ENCODE measurements around the gene KIF18B.

The KIF18B gene

DNA sequence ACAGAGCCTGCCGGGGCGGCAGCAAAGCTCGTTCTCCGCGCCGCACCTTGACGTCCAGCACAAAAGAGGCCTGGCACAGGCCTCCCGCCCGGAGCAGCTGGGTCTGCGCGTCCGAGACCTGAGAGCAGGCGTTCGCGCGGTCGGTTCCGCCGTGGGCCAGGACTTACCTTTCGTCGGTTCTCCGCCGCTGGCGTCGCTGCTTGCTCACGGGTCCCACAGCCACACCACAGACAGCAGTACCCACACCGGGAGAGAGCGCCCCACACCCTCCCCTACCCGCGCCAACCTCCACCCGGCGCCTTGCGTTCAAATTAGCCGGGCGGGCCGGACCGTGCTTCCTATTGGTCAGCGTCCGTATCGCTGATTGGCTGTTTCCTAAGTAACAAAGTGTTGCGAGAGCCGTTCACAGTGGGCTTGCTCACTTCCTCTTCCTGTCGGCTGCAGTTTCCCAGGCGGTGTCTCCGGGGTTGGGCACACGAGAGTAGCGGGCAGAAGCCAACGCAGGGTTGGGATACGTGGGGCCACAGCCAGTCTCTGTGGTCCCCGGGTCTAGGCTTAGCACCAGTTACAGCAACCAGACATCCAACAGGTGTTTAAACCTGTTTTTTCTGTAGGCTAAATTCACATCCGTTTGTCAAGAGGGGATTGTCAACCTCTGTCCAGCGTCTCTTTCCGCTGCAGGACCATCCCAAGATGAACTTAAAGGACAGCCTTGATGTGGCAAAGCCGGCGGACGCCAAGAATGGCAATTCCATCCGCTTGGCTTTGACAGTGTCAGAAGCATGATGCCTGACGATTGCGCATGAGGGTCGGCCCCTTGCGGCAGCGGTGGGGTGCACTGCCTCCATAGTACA is at the start of gene KIF18B:
TSS of gene KIF18B (minus strand) at position 313 of the 854 bp plus-strand sequence. CDS start 11,429 bp downstream, outside the sequence.
- DNase-seq: peak; percentile 93

DNA sequence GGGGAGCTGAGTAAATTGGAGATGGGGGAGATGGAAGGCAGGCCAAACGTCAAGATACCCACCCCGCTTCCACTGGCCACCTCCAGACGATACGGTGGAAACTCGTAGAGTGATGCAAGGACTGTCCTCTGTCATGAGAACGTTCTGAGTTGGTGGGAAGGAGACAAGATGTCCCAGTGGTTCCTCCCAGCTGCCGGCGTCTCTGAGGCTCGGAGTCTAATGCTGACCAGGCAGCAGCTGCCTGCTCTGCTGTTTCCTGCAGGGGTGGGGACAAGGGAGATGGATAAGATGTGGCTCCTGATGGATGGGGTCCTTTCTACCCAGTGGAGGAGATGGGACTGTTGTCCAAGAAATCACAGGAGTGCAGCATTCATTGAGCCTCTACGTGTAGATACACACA is 48.7 kb upstream of the KIF18B start:
- DNase-seq: no peak

DNA sequence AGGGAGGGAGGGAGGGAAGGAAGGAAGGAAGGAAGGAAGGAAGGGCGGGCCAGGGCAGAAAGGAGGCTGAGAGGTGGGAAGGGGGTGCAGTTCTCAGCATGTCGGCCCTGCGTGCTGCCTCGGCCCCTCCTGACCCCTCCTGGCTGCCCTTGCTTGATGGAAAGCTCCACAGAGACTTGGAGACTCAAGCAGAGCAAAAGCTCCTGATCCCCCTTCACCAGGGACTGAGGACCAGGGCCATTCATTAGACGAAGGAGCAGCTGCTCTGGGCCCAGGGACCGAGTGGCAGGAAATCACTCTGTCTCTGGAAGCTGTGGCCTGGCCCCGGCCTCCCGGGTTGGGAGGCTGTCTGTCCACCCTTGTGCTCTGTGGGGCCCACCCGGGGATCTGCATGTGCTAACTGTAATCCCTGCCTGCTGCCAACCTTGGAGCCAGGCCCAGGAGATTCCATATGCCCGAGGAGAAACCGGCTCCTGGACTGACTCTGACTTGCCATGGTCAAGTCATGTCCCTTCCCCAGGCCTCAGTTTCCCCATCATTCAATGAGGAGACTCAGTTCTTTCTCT is 47.9 kb upstream of the KIF18B start:
- DNase-seq: no peak

DNA sequence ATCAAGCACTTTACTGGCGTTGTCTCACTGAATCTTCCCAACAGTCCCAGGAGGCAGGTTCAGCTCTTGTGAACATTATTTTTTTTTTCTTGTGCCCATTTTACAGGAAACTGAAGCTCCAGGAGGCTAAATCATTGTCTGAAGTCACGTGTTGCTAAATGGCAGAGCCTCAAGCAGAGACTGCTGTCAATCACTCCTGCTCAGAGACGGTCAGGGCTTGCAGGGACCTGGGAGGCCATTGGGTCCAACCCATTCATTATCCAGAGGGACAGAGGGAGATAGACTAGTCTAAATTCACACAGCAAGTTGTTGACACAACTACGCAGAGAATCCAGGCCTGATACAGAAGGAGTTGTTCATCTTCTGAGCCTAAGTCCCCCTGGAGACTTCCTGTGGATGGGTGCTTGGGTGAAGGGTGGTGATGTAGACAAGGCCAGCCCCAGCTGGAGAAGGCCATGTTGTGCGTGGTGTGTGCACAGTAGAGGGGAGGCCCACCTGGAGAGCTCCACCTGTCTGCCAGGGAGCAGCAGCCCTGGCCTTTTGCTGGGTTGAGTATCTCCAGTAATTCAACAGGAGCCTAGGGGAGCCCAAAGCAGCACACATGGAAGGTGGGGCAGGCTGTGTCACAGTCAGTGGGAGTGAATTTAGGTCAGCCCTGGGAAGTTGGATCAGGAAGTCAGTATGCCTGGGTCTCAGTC is 44.8 kb upstream of the KIF18B start:
- DNase-seq: no peak

DNA sequence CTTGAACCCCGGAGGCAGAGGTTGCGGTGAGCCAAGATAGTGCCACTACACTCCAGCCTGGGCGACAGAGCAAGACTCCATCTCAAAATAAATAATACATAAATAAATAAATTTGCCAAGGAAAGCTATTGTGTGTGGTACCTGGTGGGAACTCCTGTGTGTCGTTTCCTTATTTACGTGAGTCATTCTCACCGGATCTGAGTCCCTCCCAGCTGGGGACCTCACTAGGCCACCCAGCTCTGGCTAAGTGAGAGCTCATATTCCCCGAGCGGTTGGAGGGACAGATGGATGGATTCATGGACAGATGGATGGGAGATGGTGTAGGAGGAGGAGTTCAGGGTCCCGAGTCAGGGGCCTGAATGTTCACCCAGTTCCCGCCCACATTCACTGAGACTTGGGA is 43.4 kb upstream of the KIF18B start:
- no peak for DNase-seq

DNA sequence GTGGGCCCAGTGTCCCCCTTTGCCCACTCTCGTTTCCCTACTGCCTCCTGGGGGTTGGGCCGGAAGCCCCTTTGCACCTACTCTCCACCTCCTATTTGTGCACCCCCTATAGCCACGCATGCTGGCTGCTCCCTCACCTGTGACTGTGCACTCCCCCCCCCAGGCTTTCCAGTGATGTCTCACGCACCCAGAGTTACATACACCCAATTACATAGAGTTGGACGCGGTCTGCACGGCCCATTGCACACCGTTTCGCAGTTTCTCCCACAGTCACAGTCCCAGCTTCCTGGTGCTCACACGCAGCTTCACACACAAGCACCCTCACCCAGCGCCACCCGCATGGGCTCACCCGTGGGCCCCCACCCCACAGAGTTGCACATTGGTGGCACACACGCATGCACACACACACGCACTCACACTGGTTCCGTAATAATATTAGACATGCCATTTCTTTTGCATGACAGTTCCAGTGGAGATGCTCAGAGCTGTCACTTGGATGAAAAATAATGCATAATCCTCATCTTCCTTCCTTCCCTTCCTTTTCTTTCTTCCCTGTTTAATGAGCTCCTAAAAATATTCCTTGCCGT is 42.1 kb upstream of the KIF18B start:
- no peak for DNase-seq

DNA sequence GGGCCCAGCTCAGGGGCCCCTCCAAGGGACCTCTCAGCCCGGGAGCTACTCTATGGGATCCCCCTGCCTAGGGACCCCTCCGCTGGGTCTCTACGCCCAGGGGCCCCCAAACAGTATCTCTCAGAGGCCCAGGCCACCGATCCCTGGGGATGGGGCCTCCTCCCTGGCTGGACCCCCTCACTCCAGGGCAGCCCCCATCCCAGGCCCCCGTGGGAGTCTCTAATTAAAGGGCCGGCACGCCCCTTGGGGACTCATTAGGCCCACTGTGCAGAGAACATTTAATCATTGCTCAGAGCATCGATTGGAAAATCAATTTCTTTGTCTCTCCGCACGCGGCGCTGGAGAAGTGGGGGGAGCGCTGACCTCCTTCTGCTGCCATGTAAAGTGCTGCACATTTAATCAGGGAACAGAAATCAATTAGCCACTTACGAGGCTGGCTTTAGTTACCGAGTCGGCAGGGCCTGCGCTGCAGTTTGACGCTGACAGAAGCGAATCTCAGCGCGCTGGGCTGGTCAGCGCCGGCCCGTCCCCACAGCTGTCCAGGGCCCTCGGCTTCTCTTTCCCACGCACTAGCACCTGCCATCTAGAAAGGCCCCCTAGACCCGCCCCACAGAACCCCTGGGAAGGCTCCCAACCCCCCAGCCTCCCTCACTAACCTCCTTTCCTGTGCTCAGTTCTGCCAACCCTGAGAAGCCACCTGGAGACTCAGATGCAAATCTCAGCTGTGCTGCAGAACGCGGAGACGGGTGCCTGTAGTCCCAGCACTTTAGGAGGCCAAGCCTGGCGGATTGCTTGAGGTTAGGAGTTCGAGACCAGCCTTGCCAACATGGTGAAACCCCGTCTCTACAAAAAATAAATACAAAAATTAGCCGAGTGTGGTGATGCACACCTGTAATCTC is 40.7 kb upstream of the KIF18B start:
- DNase-seq: no peak

DNA sequence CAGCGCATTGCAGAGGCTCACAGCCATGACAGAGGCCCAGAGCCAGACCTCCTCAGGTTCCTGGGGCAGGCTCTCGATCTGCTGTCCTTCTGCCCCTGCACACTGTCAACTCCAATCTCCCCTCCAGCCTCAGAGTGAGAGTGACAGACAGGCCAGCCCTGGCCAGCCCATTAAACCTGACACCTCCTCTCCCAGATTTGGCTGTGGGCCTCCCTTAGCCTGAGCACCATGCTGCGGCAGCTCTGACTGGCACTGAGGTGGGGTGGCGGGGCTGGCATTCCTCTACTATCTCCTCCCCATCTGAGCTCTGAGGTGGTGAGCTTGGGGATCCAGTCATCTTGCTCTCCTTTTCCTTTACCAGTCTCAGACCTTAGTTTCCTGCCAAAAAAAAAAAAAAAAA is 36.0 kb upstream of the KIF18B start:
- no peak for DNase-seq

DNA sequence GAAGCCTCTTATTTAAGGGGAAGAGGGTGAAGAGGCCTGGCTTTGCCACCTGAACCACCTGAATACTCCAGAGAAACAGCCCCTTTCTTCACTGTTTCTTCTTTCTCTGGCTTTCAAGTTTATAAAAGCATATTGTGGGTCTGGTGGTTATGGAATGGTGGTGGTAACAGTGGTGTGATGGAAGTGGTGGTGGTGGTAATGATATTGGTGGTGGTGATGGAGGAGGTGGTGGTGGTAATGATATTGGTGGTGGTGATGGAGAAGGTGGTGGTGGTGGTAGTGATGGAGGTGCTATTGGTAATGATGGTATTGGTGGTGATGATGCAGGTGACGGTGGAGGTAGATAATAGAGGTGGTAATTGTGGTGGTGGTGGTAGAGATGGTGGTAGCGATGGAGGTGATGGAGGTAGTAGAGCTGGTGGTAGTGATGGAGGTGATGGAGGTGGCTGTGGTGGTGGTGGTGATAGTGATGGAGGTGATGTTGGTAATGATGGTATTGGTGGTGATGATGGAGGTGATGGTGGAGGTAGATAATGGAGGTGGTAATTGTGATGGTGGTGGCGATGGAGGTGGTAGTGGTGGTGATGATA is 34.6 kb upstream of the KIF18B start:
- no peak for DNase-seq

DNA sequence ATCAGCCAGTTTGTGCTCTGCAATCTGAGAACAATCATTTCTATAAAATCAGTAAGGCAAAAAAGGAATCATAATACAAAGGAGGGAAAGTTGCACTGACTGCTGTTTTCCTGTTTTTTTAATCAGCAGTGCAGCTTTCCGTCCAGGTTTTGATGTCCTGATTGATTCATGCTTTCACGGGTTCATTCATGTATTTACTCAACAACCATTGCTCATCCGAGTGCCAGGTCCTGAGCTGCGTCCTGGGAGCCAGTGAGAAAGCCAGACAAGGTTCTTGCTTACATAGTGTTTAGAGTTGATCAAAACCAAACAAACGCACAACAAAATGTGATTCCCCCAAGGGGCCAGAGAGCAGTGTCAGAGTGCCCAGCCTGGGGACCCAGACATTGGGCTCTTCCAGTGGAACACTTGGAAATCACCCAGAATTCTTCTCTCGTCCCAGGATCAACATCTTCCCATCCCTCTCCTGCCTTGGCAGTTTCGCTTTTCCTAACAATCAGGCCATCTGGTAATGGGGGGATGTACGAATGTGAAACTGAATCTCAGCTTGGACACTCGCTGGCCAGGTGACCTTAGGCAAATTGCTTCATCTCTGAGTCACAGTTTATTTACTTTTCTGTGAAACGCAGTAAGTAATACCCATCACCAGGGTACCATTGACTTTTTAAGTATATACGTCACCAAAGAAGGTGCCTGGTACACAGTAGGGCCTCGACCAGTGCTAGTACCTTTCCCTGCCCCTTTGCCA is 33.8 kb upstream of the KIF18B start:
- no peak for DNase-seq

DNA sequence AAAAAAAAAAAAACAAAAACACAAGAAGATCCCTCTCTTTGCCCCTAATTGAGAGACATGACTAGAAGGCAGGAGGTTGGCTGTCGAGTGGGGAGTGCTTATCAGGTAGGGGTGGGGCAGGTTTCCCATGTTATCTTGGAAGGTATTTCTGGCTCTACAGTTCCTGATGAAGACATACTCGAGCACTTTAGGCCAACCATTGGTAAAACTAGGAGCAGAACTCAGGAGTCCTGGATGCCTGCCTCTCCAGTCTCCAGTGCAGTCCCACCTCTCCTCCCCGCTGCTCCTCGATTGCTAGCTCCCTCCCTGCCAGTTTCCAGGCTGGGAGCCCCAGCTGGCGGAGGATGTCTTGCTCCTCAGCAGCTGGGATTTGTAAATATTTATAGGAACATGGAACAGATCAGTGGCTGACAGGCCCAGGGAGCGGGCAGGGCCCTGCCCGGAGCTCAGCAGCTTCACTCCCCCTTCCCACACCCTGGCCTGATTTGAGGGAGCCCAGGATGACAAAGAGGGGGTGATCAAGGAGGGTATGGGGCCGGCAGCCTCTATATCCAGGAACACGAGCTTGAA is 31.9 kb upstream of the KIF18B start:
- peak; percentile 73 for DNase-seq

DNA sequence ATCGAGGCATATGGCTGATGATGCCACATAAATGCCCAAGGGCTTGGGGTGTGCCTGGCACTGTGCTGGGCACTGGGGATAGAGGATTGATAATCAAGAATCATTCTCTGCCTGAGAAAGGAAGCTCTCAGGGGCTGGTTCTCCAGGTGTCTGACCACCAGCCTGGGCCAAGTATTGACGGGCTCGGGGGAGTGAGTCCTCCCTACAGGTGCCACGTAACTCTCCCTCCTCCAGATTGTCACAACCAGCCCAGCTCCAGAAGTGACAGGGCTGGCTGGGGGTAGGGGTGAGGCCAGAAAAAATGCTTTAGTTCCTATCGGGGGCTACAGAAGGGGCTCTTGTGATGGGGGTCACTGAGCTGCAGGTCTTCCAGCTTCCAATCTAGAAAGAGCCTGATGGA is 31.2 kb upstream of the KIF18B start:
- no peak for DNase-seq

DNA sequence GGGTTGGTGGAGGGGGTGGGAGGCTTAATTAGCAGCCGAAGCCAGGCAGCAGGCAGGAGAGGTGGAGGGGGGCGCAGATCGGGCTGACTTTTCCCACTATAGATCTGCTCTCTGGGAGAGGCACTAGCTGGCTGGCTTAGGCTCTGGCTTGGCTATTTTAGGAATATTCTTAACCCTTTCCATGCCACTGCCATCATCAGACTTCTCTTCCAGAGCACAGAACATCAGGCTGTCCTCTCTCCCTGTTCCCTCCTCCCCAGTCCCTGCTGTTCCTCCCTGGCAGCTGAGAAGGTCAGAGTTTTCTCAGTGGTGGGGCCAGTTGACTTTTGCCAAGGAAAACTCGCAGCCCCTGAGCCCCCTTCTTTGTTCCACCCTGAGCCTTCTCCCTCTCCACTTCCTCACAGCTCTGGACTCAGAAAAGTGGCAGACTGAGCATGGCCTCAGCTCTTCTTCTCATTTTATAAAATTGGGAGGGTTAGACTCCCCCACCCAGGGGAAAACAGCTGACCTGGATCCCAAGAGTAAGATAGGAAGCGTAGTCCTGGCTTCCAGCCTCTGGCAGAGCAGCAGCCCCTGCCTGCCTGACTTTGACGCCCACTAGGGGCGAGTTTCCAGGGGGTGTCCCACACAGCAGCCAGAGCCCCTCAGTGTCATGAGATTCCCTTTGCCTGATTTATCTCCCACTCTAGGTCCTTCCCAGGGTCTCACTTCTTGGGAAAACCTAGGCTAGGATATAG is 30.4 kb upstream of the KIF18B start:
- no peak for DNase-seq

DNA sequence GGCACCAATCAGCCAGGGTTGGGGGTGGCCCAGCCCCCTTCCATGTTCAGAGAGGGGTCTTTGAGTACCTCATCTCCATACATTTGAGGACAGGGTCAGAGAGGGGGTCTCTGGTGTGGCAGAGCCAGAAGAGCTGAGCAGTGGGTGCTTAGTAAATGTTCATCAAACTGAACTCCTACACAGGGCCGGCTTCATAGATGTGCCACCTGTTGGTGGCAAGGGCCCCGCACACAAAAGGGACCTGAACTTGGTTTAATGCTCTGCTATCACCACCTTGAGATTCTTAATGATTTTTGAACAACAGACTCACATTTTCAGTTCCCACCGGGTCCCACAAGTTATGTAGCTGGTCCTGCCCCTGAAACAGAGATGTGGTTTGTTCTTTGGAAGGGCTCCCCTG is 29.5 kb upstream of the KIF18B start:
- no peak for DNase-seq

DNA sequence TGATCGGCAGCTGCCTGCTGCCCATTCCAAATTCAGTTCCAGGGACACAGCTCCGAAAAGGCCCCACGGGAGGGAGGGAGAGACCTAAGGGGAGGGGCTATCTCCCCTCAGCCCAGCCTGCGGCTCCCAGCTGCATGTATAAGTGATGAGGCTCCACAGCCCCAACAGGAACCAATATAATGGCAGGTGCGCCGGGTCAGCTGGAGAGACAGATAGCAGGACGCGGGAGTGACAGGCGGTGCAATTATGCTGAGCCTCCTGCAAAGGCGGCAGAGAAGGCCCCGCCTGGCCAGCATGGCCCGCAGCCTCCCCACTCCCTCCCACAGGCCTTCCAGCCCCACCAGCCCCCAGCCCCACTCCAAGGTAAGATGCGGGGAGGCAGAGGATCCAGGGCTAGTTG is 28.6 kb upstream of the KIF18B start:
- DNase-seq: no peak

DNA sequence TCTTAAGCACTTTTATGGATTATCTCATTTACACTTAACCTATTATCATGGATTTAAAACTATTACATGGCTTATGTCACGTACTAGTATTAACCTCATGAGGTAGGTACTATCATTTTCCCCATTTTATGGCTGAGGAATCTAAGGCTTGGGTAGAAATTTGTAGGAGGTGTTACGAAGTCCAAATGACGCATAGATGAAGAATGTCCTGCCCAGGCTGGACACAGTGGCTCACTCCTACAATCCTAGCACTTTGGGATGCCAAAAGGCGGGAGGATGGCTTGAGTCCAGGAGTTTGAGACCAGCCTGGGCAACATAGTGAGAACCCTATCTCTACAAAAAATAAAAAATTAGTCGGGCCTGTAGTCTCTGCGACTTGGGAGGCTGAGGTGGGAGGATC is 25.4 kb upstream of the KIF18B start:
- no peak for DNase-seq

DNA sequence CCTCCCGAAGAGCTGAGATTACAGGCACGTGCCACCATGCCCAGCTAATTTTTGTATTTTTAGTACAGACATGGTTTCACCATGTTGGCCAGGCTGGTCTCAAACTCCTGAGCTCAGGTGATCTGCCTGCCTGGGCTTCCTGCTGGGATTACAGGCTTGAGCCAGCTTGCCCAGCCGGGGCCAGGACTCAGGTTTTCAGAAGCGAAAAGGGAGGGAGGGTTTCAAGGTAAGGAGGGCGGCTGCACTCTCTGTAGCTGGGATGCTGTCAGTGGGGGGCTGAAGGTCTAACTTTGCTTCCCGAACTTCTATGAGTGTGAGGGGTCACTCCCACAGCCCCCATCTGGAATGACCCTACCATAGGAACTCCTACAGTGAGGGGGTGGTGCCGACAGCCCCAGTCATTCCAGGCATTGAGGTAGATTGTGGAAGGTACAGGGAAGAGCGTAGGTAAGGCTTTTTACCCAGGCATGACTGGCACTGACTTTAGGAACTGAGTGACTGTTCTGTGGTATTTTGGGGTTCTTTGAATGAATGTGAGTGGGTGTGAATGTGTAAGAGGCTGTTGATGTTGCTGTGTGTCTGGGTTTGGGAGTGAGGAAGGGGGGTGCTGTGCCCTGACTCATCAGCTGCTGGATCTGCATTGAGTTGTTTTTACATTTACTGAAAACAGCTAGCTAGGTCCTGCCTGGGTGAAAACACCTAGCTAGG is 24.4 kb upstream of the KIF18B start:
- DNase-seq: no peak

DNA sequence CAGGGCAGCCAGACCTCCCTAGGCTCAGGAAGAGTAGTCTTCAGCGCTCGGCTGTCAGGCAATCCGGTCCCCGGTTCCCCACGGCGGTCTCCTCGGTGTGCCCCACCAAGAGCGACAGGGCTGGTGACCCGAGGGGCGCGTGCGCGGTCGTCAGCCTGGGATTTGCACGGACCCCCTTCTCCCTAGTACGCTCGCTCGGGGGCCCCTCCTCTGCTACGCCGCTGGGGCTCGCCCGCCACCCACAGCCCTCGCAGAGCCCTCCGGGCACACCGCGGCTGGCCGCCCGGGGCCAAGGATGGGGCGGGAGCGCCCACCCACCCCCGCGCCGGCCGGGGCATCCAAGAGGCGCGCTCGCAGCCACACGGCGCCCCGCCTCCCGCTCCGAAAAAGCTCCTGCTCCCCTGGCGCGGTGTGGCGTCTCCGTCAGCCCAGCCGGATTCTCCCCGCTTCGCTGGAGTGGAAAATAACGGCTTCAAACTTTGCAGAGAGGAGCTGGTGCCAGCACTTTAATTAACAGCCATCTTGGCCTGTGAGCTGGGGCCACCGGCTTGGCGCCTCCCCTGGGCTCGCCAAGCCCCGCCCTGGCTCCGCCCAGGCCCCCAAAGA is 22.7 kb upstream of the KIF18B start:
- DNase-seq: peak; percentile 69

DNA sequence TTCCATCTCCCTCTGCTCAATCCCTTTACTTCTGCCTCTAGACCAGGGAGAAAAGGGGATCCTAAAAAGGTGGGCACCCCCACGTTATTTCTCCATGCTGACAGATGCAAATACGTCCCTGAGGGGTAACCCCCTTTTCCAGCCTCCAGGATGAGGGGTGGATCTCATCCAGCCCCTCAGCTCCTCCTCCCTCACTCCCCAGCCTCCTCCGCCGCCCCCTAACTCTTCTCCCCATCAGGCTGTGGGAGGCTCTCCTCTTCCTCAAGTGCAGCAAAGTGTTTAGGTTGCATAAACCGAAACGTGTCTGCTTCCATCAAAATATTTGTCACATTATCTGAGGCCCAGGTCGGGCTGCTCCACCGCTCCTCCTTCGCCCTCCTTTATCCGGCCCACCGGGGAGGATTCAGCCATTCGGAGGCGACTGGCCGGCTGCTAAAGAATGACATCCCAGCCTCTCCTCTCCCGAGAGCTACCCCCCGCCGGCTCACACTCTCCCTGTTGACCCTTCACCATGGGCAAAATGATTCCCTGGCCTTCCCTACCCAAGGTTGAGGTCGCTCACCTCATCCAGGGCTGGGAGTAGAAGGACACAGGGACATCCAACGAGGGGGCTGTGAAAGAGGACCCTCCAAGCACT is 21.7 kb upstream of the KIF18B start:
- DNase-seq: no peak
